WTC11 (cell line): ENCODE results near the gene INTS6L. TPM values are rescaled to one million over a fixed set of nuclear protein-coding genes. Genes with fewer than 3 reads are reported as not detected.
A peak's percentile ranks its signal among the peaks of the same experiment; 100 is the strongest.

ENCODE experiments used
- ATAC-seq: fragments of 200-7000 bp; cut with Tn5 transposase; 2 replicates; pipeline ENCODE4 v1.10.0; 2021; ENCODE audit warnings: mild to moderate bottlenecking, moderate library complexity
- CTCF ChIA-PET: fragments of 300-600 bp; sonication (Branson Sonifier 250); formaldehyde crosslinking; loops from one replicate; lab custom pipeline; 2021; ENCODE audit warnings: antibody characterized with exemption; lab: Charles Lee
- POLR2A ChIA-PET: fragments of 350-600 bp; sonication (Branson Sonifier 250); formaldehyde crosslinking; loops from one replicate; lab custom pipeline; 2021; ENCODE audit warnings: antibody characterized with exemption; lab: Charles Lee
- DNase-seq: peaks from one replicate; pipeline ENCODE4 v3.0.0; 2021; ENCODE audit warnings: low spot score
- H3K27ac Mint-ChIP-seq: 2 replicates; pipeline ENCODE4 v1.8.0; 2021; ENCODE audit warnings: mixed read lengths
- H3K27me3 Mint-ChIP-seq: 2 replicates; pipeline ENCODE4 v1.8.0; 2021; ENCODE audit warnings: low read depth, mild to moderate bottlenecking, moderate library complexity, mixed read lengths
- H3K36me3 Mint-ChIP-seq: 2 replicates; pipeline ENCODE4 v1.8.0; 2021; ENCODE audit warnings: mixed read lengths
- H3K4me1 Mint-ChIP-seq: 2 replicates; pipeline ENCODE4 v1.8.0; 2022; ENCODE audit warnings: mixed read lengths
- H3K4me3 Mint-ChIP-seq: 2 replicates; pipeline ENCODE4 v1.8.0; 2021; ENCODE audit warnings: mild to moderate bottlenecking, moderate library complexity, mixed read lengths
- H3K9me3 Mint-ChIP-seq: 2 replicates; pipeline ENCODE4 v1.8.0; 2021; ENCODE audit warnings: mixed read lengths
- CREB1 ChIP-seq: sonication (generic); formaldehyde crosslinking; IDR thresholded peaks from 2 replicates; pipeline ENCODE4 v1.8.0; 2023; ENCODE audit warnings: mild to moderate bottlenecking, missing genetic modification reagents
- FOXP1 ChIP-seq: sonication (generic); formaldehyde crosslinking; IDR thresholded peaks from 2 replicates; pipeline ENCODE4 v1.8.0; 2022; ENCODE audit warnings: missing genetic modification reagents, mild to moderate bottlenecking, moderate library complexity, borderline replicate concordance
- GRHL2 ChIP-seq: fragments of 250-450 bp; sonication (Bioruptor Pico); IDR thresholded peaks from 2 replicates; pipeline ENCODE4 v1.8.0; 2022; ENCODE audit warnings: mild to moderate bottlenecking, moderate library complexity; ENCODE audit not compliant: insufficient replicate concordance, severe bottlenecking
- JAZF1 ChIP-seq: fragments of 250-450 bp; sonication (Bioruptor Pico); IDR thresholded peaks from 2 replicates; pipeline ENCODE4 v1.9.0; 2021; ENCODE audit warnings: moderate library complexity, mild to moderate bottlenecking, inconsistent platforms
- JUN ChIP-seq: sonication (generic); formaldehyde crosslinking; IDR thresholded peaks from 2 replicates; pipeline ENCODE4 v1.8.0; 2023; ENCODE audit warnings: mild to moderate bottlenecking, missing genetic modification reagents
- MLX ChIP-seq: sonication (generic); formaldehyde crosslinking; IDR thresholded peaks from 2 replicates; pipeline ENCODE4 v1.8.1; 2023; ENCODE audit warnings: mild to moderate bottlenecking, missing genetic modification reagents, moderate library complexity
- NR2C2 ChIP-seq: sonication (generic); formaldehyde crosslinking; IDR thresholded peaks from 2 replicates; pipeline ENCODE4 v1.8.0; 2022; ENCODE audit warnings: mild to moderate bottlenecking, missing genetic modification reagents
- RELA ChIP-seq: sonication (generic); formaldehyde crosslinking; IDR thresholded peaks from 2 replicates; pipeline ENCODE4 v1.8.1; 2022; ENCODE audit warnings: missing genetic modification reagents, mild to moderate bottlenecking, borderline replicate concordance
- TCF7 ChIP-seq: sonication (generic); formaldehyde crosslinking; IDR thresholded peaks from 2 replicates; pipeline ENCODE4 v1.8.0; 2022; ENCODE audit warnings: mild to moderate bottlenecking, low read depth, missing genetic modification reagents, moderate library complexity
- TEAD1 ChIP-seq: sonication (generic); formaldehyde crosslinking; IDR thresholded peaks from 2 replicates; pipeline ENCODE4 v1.8.0; 2022; ENCODE audit warnings: mild to moderate bottlenecking, missing genetic modification reagents
- ZBTB21 ChIP-seq: sonication (generic); formaldehyde crosslinking; IDR thresholded peaks from 2 replicates; pipeline ENCODE4 v1.8.1; 2023; ENCODE audit warnings: mild to moderate bottlenecking, missing genetic modification reagents, borderline replicate concordance
- ZNF121 ChIP-seq: sonication (generic); formaldehyde crosslinking; IDR thresholded peaks from 2 replicates; pipeline ENCODE4 v1.8.0; 2023; ENCODE audit warnings: missing genetic modification reagents
- ZNF416 ChIP-seq: fragments of 250-450 bp; sonication (Bioruptor Pico); IDR thresholded peaks from 2 replicates; pipeline ENCODE4 v1.9.0; 2021; ENCODE audit warnings: mild to moderate bottlenecking, inconsistent platforms
- ZNF425 ChIP-seq: fragments of 250-450 bp; sonication (Bioruptor Pico); conservative IDR thresholded peaks from 2 replicates; pipeline ENCODE4 v1.9.0; 2021; ENCODE audit warnings: mild to moderate bottlenecking
- ZNF512 ChIP-seq: sonication (generic); formaldehyde crosslinking; IDR thresholded peaks from 2 replicates; pipeline ENCODE4 v1.8.1; 2022; ENCODE audit warnings: missing genetic modification reagents, borderline replicate concordance
- total RNA-seq: library from RNA; stranded (reverse); gene quantifications from 3 replicates; pipeline ENCODE4 v1.2.3, GENCODE V29; 2021
- TF ChIP-seq, protein P1 (sequence below): fragments of 200-600 bp; IDR thresholded peaks from 2 replicates; pipeline ENCODE4 v1.8.0; 2022; ENCODE audit warnings: antibody characterized with exemption
- TF ChIP-seq, protein P2 (sequence below): sonication (generic); formaldehyde crosslinking; conservative IDR thresholded peaks from 2 replicates; pipeline ENCODE4 v1.8.1; 2022; ENCODE audit warnings: mild to moderate bottlenecking, missing genetic modification reagents
- TF ChIP-seq, protein P3 (sequence below): fragments of 250-450 bp; sonication (Bioruptor Pico); IDR thresholded peaks from 2 replicates; pipeline ENCODE4 v1.9.0; 2021; ENCODE audit warnings: moderate library complexity, mild to moderate bottlenecking, inconsistent platforms, borderline replicate concordance
- TF ChIP-seq, protein P4 (sequence below): fragments of 250-450 bp; sonication (Bioruptor Pico); IDR thresholded peaks from 2 replicates; pipeline ENCODE4 v1.9.0; 2021; ENCODE audit warnings: mild to moderate bottlenecking

INTS6L gene
- total RNA-seq, 1 experiment from 2014 or later, result 5.4 TPM

GRCh38 chrX:135518161-135518560 is 2.3 kb upstream of the INTS6L start:
- Mint-ChIP-seq H3K4me3 (no peak overlapping the region), H3K27ac (no peak overlapping the region), H3K36me3 (no peaks in the 10 kb centered on the region), H3K27me3 (no peaks in the 10 kb centered on the region), H3K9me3 (no peaks in the 10 kb centered on the region), H3K4me1 (peaks cover 10% of the 10 kb centered on the region)
- TF ChIP-seq, protein P1, sequence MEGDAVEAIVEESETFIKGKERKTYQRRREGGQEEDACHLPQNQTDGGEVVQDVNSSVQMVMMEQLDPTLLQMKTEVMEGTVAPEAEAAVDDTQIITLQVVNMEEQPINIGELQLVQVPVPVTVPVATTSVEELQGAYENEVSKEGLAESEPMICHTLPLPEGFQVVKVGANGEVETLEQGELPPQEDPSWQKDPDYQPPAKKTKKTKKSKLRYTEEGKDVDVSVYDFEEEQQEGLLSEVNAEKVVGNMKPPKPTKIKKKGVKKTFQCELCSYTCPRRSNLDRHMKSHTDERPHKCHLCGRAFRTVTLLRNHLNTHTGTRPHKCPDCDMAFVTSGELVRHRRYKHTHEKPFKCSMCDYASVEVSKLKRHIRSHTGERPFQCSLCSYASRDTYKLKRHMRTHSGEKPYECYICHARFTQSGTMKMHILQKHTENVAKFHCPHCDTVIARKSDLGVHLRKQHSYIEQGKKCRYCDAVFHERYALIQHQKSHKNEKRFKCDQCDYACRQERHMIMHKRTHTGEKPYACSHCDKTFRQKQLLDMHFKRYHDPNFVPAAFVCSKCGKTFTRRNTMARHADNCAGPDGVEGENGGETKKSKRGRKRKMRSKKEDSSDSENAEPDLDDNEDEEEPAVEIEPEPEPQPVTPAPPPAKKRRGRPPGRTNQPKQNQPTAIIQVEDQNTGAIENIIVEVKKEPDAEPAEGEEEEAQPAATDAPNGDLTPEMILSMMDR, result no peak
- TF ChIP-seq TEAD1 (no peak), ZBTB21 (CRISPR knock-in tag) (no peak), TCF7 (CRISPR knock-in tag) (no peak), ZNF425 (CRISPR knock-in tag) (no peak), JAZF1 (CRISPR knock-in tag) (no peak), ZNF121 (CRISPR knock-in tag) (no peak), NR2C2 (CRISPR knock-in tag) (no peak), MLX (CRISPR knock-in tag) (no peak), FOXP1 (CRISPR knock-in tag) (no peak), ZNF416 (CRISPR knock-in tag) (no peak), ZNF512 (no peak)
- TF ChIP-seq, protein P2, sequence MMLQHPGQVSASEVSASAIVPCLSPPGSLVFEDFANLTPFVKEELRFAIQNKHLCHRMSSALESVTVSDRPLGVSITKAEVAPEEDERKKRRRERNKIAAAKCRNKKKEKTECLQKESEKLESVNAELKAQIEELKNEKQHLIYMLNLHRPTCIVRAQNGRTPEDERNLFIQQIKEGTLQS (CRISPR knock-in tag), result no peak
- TF ChIP-seq, protein P3, sequence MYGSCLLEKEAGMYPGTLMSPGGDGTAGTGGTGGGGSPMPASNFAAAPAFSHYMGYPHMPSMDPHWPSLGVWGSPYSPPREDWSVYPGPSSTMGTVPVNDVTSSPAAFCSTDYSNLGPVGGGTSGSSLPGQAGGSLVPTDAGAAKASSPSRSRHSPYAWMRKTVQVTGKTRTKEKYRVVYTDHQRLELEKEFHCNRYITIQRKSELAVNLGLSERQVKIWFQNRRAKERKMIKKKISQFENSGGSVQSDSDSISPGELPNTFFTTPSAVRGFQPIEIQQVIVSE (CRISPR knock-in tag), result no peak
- TF ChIP-seq, protein P4, sequence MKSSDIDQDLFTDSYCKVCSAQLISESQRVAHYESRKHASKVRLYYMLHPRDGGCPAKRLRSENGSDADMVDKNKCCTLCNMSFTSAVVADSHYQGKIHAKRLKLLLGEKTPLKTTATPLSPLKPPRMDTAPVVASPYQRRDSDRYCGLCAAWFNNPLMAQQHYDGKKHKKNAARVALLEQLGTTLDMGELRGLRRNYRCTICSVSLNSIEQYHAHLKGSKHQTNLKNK (CRISPR knock-in tag), result no peak
- no peak for DNase-seq
- ChIA-PET CTCF (no interaction called here), POLR2A (no interaction called here)
- no peak for ATAC-seq

GRCh38 chrX:135520022-135520552 is 373 bp upstream of the INTS6L start:
- no peak for DNase-seq
- peak overlapping the region; percentile 97 for H3K4me3 Mint-ChIP-seq
- H3K4me1 Mint-ChIP-seq, result peaks cover 16% of the 10 kb centered on the region
- no peaks in the 10 kb centered on the region for H3K36me3 Mint-ChIP-seq
- H3K27me3 Mint-ChIP-seq, result no peaks in the 10 kb centered on the region
- H3K9me3 Mint-ChIP-seq, result no peaks in the 10 kb centered on the region
- H3K27ac Mint-ChIP-seq, result peak overlapping the region; percentile 98
- TF ChIP-seq JUN (CRISPR knock-in tag) (no peak), ZNF121 (CRISPR knock-in tag) (no peak), GRHL2 (CRISPR knock-in tag) (no peak), CREB1 (CRISPR knock-in tag) (no peak), RELA (no peak)
- TF ChIP-seq, protein P4 (CRISPR knock-in tag), result no peak
- ChIA-PET CTCF (no interaction called here), POLR2A (no interaction called here)
- no peak for ATAC-seq
